ENCODE measurements around the gene RBM44. TPM values are rescaled to one million over a fixed set of nuclear protein-coding genes. Genes with fewer than 3 reads are reported as not detected.

The RBM44 gene, protein sequence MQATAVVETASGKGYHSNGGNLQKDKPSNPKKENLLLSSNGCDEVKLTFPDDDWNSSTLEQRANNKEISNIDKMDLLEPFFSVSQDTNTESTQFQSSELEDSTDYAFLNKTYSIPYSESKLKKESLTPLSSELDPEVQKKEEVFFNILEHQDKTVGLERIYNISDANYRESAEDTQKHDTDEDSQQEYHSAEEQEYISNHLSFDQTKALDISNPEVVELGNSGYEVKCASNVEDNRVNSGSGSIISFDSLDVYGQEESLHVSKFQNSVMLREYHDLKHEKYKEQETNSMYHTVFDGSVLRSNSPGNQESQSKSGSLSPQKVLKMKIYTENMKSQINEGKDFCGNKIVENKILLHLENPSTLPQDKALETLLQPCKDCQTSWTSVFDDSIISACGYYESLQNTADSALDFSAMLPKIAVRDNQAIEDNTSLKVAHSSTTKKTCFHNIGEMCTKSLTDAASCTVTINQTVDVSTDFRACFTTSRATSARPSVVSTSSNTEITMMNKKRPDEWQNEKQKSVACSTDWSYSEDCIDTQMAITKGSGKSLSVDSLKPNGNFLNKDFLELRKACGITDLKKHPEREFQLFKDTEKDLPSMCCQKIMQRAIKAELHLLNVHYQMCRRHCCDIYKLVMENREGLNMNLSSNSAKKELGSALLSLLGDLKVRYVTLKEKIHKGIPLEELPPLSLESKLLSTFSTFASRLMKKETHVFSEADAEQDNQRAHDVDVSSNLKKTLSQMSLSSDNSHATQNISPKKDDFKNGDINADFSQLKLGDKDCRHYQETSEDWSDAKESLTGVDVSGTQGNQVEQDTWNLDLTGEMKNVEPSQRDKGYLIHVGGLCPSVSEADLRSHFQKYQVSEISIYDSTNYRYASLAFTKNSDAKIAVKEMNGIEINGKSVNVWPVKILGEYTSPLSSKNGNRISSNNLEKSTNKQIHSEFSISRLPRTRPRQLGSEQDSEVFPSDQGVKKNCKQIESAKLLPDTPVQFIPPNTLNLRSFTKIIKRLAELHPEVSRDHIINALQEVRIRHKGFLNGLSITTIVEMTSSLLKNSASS
- 0.09 to 0.24 TPM (median 0.19 TPM) in 5 replicates for total RNA-seq (2022; extraction: Qiagen RNA extraction)

DNA sequence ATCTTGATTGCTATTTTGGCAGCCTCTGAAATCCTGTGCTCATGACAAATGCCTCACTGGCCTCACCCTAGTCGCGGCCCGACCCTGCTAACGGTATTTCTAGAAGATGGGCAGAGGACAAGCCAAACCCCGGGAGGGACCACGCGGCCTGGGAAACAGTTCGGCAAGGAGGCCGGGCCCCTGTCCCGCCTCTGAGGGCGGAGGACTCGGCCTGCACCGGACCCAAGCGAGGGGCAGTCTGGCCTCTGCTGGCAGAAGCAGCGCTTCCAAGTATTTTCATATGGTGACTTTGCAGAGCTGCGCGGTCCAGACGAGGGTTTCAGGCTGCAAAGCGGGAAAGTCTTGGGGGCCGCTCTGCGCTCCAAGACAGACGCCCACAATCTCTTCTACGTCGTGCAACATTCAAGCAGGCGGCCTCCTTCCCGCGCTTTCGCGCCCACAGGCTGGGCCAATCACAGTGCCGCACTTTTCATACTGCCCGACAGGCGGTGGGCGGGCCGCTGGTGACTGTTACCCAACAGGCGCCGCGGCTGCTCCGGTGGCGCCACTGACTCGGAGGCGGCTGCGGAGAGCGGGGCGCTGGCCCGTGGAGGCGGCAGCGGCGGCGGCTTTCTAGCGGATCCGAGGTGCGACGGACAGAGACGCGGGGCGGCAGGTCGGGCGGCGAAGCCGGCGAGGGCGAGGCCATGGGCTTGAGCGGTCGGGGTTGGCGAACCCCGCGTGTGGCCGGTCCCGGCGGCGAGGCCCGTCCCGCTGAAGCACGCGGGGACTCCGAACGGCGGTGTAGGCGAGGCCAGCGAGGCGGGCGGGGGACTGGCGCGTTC lies at the start of gene RBM44:
TSS of gene RBM44 (plus strand) at position 544 of the 824 bp plus-strand sequence. CDS start 14,831 bp downstream, outside the sequence.

DNA sequence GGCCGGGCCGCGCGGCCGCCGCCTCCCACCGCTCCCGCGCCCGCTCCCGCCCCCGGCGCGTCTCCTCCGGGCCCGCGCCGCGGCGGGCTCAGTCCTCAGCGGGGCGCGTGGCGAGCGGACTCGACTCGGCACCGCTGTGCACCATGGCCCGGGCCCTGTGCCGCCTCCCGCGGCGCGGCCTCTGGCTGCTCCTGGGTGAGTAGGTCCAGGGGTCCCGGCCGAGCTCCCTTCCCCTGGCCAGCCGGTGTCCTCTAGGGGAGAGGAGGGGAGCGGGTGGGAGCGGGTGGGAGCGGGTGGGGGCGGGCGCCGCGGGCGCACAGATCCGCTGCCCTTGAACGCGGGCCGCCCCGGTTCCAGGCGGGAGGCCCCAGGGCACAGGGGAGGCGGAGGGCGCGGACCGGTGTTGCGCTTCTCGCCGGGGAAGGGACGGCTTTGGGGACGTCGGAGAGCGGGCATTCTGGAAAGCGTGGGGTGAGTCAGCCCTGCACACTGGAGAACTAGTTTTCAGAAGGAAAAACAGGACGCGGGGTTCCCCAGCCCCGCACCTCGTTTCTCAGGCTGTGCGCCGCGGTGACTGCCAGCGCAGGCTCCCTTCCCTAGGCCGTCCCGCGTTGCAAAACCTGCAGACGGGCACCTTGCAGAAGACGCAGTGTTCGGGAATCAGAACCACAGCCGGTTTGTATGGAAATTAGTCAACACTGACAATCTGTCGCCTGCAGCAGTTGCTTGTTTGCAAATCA lies 61.1 kb downstream of the RBM44 start, which contains the start of gene RAMP1:
TSS of gene RAMP1 (plus strand) at position 91 of the 740 bp plus-strand sequence. CDS start at position 144, 53 bp downstream.

Other genes starting within 250 kb of the RBM44 start
- gene PRLH, start 232.2 kb upstream of the RBM44 start, total RNA-seq (2022; extraction: Qiagen RNA extraction): not detected in 5 replicates
- 0.19 to 0.54 TPM (median 0.32 TPM) in 5 replicates for gene RAB17, start 208.0 kb upstream of the RBM44 start, total RNA-seq (2022; extraction: Qiagen RNA extraction)
- 74.0 to 105 TPM (median 93.0 TPM) in 5 replicates for gene LRRFIP1, start 171.2 kb upstream of the RBM44 start, total RNA-seq (2022; extraction: Qiagen RNA extraction)
- gene RAMP1, start 60.8 kb downstream of the RBM44 start, total RNA-seq (2022; extraction: Qiagen RNA extraction): 0.14 TPM in 1 of 5 replicates, not detected in the others
- gene UBE2F, start 168.2 kb downstream of the RBM44 start, total RNA-seq (2022; extraction: Qiagen RNA extraction): 48.6 to 60.0 TPM (median 54.4 TPM) in 5 replicates

All from A549 treated with dexamethasone at 1 μM for 4 hours (cell line).